GM12874 (cell line): ENCODE data around the gene DRD4.

ENCODE experiments used
- TF ChIP-seq, protein P1 (sequence below): IDR thresholded peaks from 2 replicates; pipeline ENCODE4 v1.5.1; 2011; ENCODE audit warnings: low read depth, mild to moderate bottlenecking, control low read depth, low read length, moderate library complexity; ENCODE audit not compliant: insufficient read depth

DRD4 gene

DNA sequence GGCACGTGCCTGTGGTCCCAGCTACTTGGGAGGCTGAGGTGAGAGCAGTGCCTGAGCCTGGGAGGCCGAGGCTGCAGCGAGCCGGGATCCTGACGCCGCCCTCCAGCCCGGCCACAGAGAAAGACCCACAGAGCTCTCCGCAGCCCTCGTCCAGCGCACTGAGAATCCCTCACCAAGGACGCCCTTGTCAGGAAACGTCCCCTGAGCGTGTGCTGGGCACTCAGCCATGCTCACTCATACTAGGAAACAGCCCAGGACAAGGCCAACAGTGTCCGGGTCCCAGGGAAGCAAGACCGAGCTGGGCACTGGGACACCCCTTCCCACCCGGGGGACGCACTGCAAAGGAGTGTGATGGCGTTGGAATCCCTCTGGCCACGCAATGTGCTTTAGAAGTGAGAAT, 43.4 kb downstream of the DRD4 start:
- TF ChIP-seq, protein P1, sequence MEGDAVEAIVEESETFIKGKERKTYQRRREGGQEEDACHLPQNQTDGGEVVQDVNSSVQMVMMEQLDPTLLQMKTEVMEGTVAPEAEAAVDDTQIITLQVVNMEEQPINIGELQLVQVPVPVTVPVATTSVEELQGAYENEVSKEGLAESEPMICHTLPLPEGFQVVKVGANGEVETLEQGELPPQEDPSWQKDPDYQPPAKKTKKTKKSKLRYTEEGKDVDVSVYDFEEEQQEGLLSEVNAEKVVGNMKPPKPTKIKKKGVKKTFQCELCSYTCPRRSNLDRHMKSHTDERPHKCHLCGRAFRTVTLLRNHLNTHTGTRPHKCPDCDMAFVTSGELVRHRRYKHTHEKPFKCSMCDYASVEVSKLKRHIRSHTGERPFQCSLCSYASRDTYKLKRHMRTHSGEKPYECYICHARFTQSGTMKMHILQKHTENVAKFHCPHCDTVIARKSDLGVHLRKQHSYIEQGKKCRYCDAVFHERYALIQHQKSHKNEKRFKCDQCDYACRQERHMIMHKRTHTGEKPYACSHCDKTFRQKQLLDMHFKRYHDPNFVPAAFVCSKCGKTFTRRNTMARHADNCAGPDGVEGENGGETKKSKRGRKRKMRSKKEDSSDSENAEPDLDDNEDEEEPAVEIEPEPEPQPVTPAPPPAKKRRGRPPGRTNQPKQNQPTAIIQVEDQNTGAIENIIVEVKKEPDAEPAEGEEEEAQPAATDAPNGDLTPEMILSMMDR: no peak

DNA sequence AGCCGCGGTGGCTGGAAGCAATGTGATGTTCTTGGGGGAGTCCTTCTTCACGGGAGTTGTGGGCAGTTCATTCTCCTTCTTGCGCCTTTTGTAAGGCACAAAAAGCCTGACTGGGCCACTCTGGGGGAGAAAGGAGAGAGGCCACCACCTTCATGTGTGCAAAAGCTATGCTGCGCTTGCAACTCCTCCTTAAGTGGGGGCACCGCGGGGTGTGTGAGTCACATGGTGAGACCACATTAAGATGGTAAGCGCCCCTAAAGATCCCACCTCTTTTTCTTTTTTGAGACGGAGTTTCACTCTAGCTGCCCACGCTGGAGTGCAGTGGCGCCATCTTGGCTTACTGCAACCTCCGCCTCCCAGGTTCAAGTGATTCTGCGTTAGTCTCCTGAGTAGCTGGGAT, 43.9 kb downstream of the DRD4 start:
- TF ChIP-seq, protein P1: no peak

DNA sequence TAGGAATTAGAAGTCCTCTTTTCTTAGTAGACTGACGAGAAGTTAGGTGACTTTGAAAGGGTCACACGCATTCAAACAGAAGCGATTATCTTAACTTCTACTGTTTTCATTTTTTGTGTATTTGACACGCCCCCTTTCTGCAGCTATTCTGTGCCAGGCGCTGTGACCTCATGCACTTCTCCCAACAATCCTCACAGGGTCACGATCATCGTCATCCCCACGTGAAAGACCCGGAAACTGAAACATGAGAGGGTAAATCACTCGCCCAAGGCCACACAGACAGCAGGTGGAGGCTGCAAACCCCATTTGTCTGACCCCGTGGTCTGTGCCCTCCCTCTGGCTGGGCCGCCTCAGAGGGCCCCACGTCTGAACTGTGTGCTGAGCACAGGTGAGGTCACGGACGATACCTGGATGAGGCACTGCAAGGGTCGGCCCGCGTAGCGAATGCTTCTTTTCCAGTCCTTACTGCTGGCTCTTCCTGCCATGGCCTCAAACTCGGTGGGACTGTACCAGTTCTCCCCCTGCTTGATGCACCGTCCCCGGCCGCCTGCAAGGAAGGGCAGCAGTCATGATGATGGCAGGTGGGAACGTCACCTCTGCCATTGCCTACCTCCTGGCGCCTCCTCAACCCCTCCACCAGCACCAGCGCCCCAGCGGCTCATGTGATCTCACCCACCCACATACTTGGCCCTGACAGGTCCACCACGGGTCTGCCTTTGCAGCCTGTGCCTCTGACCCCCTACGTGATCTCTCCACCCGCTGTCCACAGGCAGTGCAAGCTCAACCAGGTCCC, 49.6 kb downstream of the DRD4 start:
- TF ChIP-seq, protein P1: no peak

DNA sequence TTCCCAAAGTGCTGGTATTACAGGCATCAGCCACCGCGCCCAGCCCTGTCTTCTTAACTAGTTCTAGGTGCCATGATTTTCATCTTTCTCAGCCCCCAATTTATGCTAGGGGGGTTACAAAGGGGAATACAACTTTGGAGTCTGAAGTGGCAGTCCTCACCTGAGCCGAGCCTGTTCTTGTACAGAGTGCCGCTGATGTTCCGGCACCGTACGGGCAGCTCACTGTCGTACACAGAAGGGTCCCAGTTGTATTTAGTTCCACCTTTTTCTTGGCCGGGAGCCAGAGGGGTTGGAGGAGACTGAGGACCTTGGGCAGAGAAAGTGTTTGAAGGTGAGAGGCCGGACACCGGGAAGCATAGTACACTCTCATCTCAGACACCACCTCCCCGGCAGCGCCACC, 50.7 kb downstream of the DRD4 start:
- TF ChIP-seq, protein P1: no peak

DNA sequence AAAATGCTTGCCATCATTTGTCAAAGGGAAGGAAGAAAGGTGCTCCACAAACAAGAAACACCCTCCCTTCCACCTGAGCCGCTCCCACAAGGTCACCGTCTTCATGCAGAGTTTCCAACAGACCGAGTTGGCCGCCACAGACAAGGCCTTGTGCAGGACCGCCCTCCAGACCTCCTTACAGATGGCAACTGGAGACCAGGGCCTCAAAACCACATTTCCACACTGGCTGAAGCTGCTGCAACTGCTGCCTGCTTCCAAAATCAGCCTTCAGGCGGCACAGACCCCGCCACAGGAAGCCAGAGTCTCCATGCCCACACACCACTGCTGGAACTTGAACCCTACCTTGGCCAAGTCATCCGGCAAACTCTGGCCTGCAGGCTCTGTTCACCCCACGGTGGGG, 51.6 kb downstream of the DRD4 start:
- TF ChIP-seq, protein P1: no peak

DNA sequence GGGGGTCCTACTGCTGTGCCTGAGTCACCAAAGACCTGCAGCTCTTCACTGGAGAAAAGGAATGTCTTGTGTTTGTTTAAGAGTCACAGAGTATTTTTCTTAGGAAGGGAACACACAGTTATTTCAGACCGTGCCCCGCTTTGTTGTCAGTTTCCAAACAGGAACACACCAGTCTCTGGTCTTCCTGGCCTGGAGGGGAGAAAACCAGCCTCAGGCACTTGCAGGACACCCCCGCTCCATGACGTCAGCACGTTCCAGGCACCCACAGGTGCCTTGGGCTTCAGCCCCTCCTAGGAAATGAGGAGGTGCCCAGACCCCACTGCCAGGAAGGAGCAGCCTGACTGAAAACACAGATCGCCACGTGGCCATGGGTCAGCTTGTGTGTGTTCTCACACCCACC, 52.6 kb downstream of the DRD4 start:
- TF ChIP-seq, protein P1: no peak
